Glutamatergic neuron (in vitro differentiated cells): ENCODE results near the gene BOD1L2. TPM values are rescaled to one million over a fixed set of nuclear protein-coding genes. Genes with fewer than 3 reads are reported as not detected.

Experiments
- DNase-seq: peaks from one replicate; pipeline ENCODE4 v3.0.0; 2022
- H3K27ac Mint-ChIP-seq: one replicate; pipeline ENCODE4 v1.8.0; 2020; ENCODE audit warnings: mild to moderate bottlenecking, mixed read lengths, inconsistent platforms; ENCODE audit not compliant: unreplicated experiment
- H3K27me3 Mint-ChIP-seq: one replicate; pipeline ENCODE4 v1.8.0; 2020; ENCODE audit warnings: mild to moderate bottlenecking, moderate library complexity, mixed read lengths, inconsistent platforms; ENCODE audit not compliant: unreplicated experiment
- H3K36me3 Mint-ChIP-seq: one replicate; pipeline ENCODE4 v1.8.0; 2020; ENCODE audit warnings: mild to moderate bottlenecking, mixed read lengths, inconsistent platforms; ENCODE audit not compliant: unreplicated experiment
- H3K4me1 Mint-ChIP-seq: one replicate; pipeline ENCODE4 v1.8.0; 2020; ENCODE audit warnings: mild to moderate bottlenecking, low read depth, mixed read lengths, inconsistent platforms; ENCODE audit not compliant: unreplicated experiment
- H3K4me3 Mint-ChIP-seq: one replicate; pipeline ENCODE4 v1.8.0; 2020; ENCODE audit warnings: mild to moderate bottlenecking, mixed read lengths, inconsistent platforms; ENCODE audit not compliant: unreplicated experiment
- H3K9me3 Mint-ChIP-seq: one replicate; pipeline ENCODE4 v1.8.0; 2020; ENCODE audit warnings: mild to moderate bottlenecking, moderate library complexity, mixed read lengths, inconsistent platforms; ENCODE audit not compliant: unreplicated experiment
- CTCF ChIP-seq: fragments of 200-600 bp; sonication (generic); IDR thresholded peaks from one replicate; pipeline ENCODE4 v1.5.0; 2021; ENCODE audit not compliant: partially characterized antibody, unreplicated experiment
- long read RNA-seq: library from polyadenylated mRNA; unstranded; transcript quantifications from one replicate; pipeline ENCODE4 v2.0.0, GENCODE V29; 2020; ENCODE audit not compliant: unreplicated experiment
- total RNA-seq: library from RNA; stranded (reverse); fragmentation: NEBNext Ultra II Directional; extraction: Animal tissue kit (Norgen Biotek cat#: 25700); gene quantifications from one replicate; pipeline ENCODE4 v1.2.1, GENCODE V29; 2021; ENCODE audit not compliant: unreplicated experiment

The BOD1L2 gene
- not detected for total RNA-seq
- long read RNA-seq: 0 reads

DNA sequence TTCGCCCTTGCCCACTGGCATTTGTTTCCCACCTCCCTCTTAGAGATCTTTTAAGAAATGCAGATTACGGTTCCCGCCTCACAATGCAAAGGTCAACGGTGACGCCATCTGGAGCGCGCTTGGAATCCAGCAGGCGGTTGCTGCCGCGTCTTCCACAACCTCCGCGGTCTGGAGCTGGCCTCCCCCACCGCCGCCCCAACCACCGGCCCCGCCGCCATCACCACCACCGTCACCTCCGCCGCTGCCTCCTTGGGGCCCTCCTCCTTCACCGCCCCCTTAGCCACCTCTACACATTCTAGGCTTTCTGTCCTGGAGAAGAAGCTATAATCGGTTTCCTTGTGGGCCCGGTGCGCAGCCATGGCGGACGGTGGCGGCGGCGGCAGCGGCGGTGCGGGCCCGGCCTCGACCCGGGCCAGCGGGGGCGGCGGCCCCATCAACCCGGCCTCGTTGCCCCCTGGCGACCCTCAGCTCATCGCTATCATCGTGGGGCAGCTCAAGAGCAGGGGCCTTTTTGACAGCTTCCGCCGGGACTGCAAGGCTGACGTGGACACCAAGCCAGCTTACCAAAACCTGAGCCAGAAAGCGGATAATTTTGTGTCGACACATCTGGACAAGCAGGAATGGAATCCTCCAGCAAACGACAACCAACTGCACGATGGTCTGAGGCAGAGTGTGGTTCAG lies at the start of gene BOD1L2:
BOD1L2 (plus strand) TSS at position 132 of the 681 bp plus-strand sequence; CDS start at position 358, 226 bp downstream.
- TF ChIP-seq CTCF: no peak
- Mint-ChIP-seq H3K36me3 (peaks cover 7% of the 10 kb centered on the region), H3K9me3 (peaks cover 6% of the 10 kb centered on the region), H3K4me1 (peaks cover 31% of the 10 kb centered on the region), H3K27ac (no peak within 1 kb of the TSS), H3K27me3 (peaks cover 3% of the 10 kb centered on the region), H3K4me3 (no peak within 1 kb of the TSS)
- DNase-seq: no peak

DNA sequence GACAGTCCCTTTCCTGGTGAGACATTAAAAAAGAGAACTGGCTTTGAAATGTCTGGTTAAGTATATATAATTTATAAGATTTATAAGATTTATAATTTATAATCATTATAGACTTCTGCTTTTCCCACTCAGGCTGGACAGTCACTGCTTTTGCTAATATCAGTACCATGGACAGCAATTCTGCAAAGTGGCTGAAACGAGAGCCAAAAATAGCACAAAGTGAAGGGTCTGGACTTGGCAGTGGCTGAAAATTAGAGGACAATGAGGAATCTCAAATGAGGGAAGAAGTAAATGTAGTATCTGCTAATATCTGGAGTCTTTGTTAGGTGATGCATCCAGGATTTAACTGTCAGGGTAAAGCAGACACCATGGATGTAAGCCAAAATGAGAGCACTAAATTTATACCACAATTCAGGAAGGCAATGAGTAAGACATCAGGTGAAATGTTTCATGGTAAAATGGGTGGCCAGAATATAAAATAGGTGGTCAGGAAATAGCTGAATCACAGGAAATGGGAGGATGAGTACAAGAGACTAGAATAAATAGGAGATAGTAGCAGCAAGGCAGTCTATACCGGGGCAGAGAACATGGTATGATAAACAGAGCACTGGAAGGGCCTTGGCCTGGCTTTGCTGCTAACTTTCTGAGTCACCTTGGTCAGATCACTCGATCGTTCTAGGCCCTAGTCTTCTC lies 39.6 kb upstream of the BOD1L2 start:
- Mint-ChIP-seq H3K27ac (no peak overlapping the region), H3K4me3 (no peak overlapping the region)

GRCh38 chr18:57110290-57110689 lies 36.6 kb upstream of the BOD1L2 start:
- no peak for TF ChIP-seq CTCF
- no peaks in the 10 kb centered on the region for H3K36me3 Mint-ChIP-seq
- peaks cover 30% of the 10 kb centered on the region for H3K4me1 Mint-ChIP-seq
- no peaks in the 10 kb centered on the region for H3K27me3 Mint-ChIP-seq
- DNase-seq: no peak
- H3K27ac Mint-ChIP-seq: no peak overlapping the region
- H3K9me3 Mint-ChIP-seq: no peaks in the 10 kb centered on the region
- no peak overlapping the region for H3K4me3 Mint-ChIP-seq

More for the DNA sequence above, 39.6 kb upstream of the BOD1L2 start:
- Mint-ChIP-seq H3K36me3 (peaks cover 10% of the 10 kb centered on the region), H3K4me1 (peaks cover 14% of the 10 kb centered on the region), H3K27me3 (no peaks in the 10 kb centered on the region), H3K9me3 (no peaks in the 10 kb centered on the region)
- no peak for DNase-seq
- TF ChIP-seq CTCF: no peak

GRCh38 chr18:57113799-57114420 lies 33.0 kb upstream of the BOD1L2 start:
- peak overlapping the region; percentile 21 for H3K4me3 Mint-ChIP-seq
- DNase-seq: no peak
- no peak for TF ChIP-seq CTCF
- H3K4me1 Mint-ChIP-seq: peaks cover 41% of the 10 kb centered on the region
- H3K27me3 Mint-ChIP-seq: peaks cover 3% of the 10 kb centered on the region
- H3K27ac Mint-ChIP-seq: peak overlapping the region; percentile 11
- peaks cover 3% of the 10 kb centered on the region for H3K9me3 Mint-ChIP-seq
- no peaks in the 10 kb centered on the region for H3K36me3 Mint-ChIP-seq

DNA sequence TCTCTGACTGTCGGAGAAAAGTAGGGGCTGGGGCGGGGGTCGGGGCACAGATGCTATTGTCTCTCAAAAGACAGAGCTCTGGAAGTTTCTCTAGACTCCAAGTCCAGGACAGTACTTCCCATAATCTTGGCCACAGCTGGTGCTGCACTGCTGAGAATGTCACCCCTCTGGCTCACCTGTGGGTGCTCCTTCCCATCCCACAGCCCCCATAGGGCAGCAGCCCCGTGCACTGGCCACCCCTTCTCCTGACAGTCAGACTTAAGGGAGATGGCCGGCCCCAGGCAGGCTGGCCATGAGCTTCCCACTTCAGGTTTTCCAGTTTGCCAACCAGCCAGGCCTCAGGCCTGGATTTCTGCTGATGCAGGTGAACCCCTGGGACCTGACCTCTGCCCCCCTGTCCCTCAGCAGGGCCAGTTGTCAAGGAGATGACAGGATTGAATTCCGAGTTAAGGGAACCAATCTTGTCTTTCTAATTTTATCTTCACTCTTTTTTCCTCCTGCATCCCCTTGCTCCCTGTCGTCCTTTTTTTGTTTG lies 30.2 kb upstream of the BOD1L2 start:
- H3K9me3 Mint-ChIP-seq: peaks cover 3% of the 10 kb centered on the region
- DNase-seq: peak; percentile 80
- peaks cover 46% of the 10 kb centered on the region for H3K4me1 Mint-ChIP-seq
- TF ChIP-seq CTCF: no peak
- peak overlapping the region; percentile 83 for H3K27ac Mint-ChIP-seq
- H3K36me3 Mint-ChIP-seq: no peaks in the 10 kb centered on the region
- H3K27me3 Mint-ChIP-seq: peaks cover 3% of the 10 kb centered on the region
- peak overlapping the region; percentile 84 for H3K4me3 Mint-ChIP-seq
